Left lobe of liver (tissue), 2 donors: Measurements from ENCODE around the gene ACOT7. TPM values are rescaled to one million over a fixed set of nuclear protein-coding genes. Genes with fewer than 3 reads are reported as not detected.
A peak's percentile ranks its signal among the peaks of the same experiment; 100 is the strongest.

Experiments used
- ATAC-seq: fragments of 200-7000 bp; cut with Tn5 transposase; one replicate; pipeline ENCODE4 v1.9.1; 2020; ENCODE audit warnings: mild to moderate bottlenecking, moderate library complexity
- DNase-seq: peaks from one replicate; pipeline ENCODE4 v3.0.0-alpha.2; 2020; ENCODE audit warnings: low spot score
- total RNA-seq: library from RNA; stranded (reverse); gene quantifications from one replicate; pipeline ENCODE4 v1.2.1, GENCODE V29; 2021
- donor health status: DM: no; HTN: no; CAD: no; lungs with moderate emphysema.
- donor health status: DM: no; HTN: yes; CAD: no.

ACOT7 gene
- total RNA-seq, 1 donor from 2014 or later, result 13.2 TPM

GRCh38 chr1:6257541-6258069 is 136.0 kb downstream of the ACOT7 start:
- DNase-seq (no peak), ATAC-seq (no peak)

GRCh38 chr1:6256645-6257044 is 136.9 kb downstream of the ACOT7 start:
- DNase-seq (no peak), ATAC-seq (no peak)

DNA sequence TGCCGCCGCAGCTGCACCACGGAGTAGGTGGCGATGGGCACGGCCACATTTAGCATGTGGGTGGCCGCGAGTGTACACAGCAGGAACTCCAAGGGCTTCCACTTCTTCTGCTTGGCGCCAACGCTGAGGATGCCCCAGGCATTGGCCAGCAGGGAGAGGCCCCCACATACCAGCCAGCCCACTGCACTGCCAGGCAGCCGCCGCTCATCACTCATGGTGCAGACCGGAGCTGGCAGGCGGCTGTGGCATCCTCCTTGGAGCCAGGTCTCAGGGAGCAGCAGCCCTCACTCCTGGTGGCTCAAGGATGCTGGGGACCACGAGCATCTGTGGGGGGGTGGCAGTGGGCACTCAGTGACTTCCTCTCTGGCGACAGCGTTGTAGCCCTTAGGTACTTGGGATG is 138.9 kb downstream of the ACOT7 start:
- ATAC-seq (no peak), DNase-seq (no peak)

GRCh38 chr1:6253380-6253779 is 140.2 kb downstream of the ACOT7 start:
- ATAC-seq (no peak), DNase-seq (no peak)

- ATAC-seq (no peak), DNase-seq (no peak)
Measured at GRCh38 chr1:6252374-6252710, 141.2 kb downstream of the ACOT7 start.

- DNase-seq (no peak), ATAC-seq (no peak)
Measured at GRCh38 chr1:6251681-6252373, 141.7 kb downstream of the ACOT7 start.

- ATAC-seq, result no peak
Measured at GRCh38 chr1:6251233-6251632, 142.3 kb downstream of the ACOT7 start.

GRCh38 chr1:6249739-6250689 is 143.6 kb downstream of the ACOT7 start:
- ATAC-seq, result peak; percentile 35
- peak; percentile 69 for DNase-seq

More at GRCh38 chr1:6251233-6251632, 142.3 kb downstream of the ACOT7 start:
- DNase-seq, result no peak

GRCh38 chr1:6248932-6249738 is 144.4 kb downstream of the ACOT7 start:
- ATAC-seq, result peak; percentile 63
- DNase-seq, result peak; percentile 84

DNA sequence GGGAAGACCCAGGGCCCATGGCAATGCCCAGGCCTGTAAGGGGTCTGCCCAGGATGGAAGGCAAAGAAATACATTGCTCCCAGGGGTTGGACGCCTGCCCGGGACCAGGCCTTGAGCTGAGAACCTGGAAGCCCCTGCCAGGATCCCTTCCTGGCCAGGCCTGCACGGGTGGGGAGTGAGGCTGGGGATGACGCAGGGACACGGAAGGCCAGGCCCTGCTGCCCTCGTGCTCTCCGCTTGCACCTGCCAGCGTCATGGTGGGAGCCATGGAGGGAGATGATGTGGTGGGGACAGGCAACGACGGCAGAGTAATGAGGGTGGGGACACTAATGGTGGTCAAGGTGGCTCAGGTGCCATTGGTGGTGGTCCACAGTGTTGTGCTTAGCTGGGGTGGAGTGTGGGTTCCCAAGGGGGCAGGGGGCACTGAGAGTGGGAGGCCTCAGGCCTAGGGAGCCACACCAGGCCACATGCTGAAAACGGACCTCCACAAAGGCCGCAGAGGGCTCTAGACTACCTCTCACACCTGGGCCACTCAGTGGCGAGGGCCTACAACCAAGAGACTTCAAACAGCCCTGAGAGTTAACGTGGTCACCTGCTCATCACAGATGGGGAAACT is 145.3 kb downstream of the ACOT7 start:
- peak; percentile 64 for DNase-seq
- ATAC-seq, result peak; percentile 2

DNA sequence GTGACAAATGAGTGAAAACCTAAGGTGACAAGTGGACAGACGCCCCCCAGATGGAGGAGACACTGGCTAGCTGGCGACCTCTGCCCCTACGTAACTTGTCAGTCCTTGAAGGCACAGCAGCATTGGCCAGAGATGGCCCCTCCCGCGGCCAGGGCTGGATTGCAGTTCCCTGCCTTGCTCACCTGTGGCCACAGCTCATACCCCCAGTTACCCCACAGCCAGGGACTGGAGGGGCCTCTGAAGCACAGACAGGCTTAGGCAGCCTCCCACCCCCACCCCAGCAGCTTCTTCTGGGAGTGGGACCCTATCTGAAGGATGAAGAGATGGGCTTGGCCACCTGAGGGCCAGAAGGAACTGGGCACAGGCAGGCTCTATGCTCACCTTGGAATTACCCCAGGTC is 145.9 kb downstream of the ACOT7 start:
- ATAC-seq (no peak), DNase-seq (no peak)

- DNase-seq, result peak; percentile 82
Measured at GRCh38 chr1:6246497-6247467, 146.8 kb downstream of the ACOT7 start.

DNA sequence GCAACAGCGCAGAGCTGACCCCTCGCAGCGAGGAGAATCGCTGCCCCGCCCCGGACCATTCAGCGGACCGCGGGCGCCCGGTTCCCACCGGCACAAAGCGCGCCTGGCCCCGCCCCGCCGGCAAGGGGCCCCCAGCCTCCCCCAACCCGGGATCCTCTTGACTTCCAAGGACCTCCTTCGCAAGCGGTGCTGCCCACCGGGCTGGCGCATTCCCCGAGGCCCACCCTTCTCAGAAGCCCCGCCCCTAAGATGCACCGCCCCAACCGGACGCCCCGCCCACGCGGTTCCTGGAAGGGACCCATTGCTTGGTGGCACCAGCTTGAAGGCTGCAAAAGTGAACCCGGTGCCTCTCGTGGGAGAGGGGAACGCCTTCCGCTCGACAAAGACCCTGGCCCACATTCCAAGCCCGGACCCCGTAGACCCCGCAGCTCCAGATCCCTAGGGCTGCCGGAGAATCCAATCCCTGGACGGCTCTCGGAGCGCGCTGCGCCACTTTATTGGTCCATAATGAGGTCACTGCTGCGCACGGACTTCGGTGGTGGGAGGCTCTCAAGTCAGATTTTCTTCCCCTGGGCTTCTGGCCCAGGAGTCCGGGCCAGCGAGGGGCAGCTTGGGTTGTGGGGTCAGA is 147.6 kb downstream of the ACOT7 start:
- ATAC-seq (peak; percentile 4), DNase-seq (peak; percentile 68)

More at GRCh38 chr1:6246497-6247467, 146.8 kb downstream of the ACOT7 start:
- peak; percentile 62 for ATAC-seq

- peak; percentile 77 for DNase-seq
- ATAC-seq, result peak; percentile 68
Measured at GRCh38 chr1:6245086-6245868, 148.3 kb downstream of the ACOT7 start.

DNA sequence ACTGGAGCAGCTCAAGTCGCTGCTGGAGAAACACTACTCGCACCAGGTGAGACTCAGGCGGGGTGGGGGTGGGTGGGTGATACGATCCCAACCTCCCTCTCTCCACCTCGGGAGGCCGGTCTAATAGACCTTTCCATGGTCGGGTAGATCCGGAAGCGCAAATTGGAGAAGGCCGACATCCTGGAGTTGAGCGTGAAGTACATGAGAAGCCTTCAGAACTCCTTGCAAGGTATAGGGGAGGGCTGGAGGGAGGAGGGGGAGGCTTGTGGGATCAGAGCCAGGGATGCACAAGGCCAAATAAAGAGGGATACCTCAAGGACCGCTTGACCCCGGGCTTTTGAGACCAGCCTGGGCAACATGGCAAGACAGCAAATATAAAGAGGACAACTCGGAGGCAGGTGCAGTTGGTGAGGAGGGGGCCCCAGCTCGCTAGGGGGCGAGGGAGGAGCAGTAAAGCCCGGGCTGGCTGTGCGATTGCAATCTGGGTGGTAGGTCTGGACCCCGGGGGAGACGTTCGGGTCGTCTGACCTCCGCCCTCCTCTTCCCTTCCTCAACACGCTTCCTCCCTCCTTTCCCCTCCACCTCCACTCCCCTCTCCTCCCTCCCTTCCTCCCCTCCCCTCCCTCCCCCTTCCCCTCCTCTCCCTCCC is 149.0 kb downstream of the ACOT7 start:
- DNase-seq (no peak), ATAC-seq (no peak)

- DNase-seq, result no peak
- no peak for ATAC-seq
Measured at GRCh38 chr1:6243993-6244392, 149.6 kb downstream of the ACOT7 start, which contains the start of gene HES3. Gene HES3, plus strand, starts transcription at chr1:6244179. Its CDS starts 187 bp downstream, at chr1:6244366.

GRCh38 chr1:6243053-6243834 is 150.3 kb downstream of the ACOT7 start:
- no peak for ATAC-seq
- DNase-seq, result no peak
